GM12878 (cell line): ENCODE results near the gene IER5. TPM values are rescaled to one million over a fixed set of nuclear protein-coding genes. Genes with fewer than 3 reads are reported as not detected.

Experiments
- ATAC-seq: fragments of 200-7000 bp; cut with Tn5 transposase; 3 replicates; pipeline ENCODE4 v1.9.1; 2020; ENCODE audit warnings: mild to moderate bottlenecking, moderate library complexity
- BruUV-seq: library from RNA; stranded (reverse); fragments of 400-500 nt; replicated peaks from 2 replicates; lab custom pipeline; 2021; lab: Mats Ljungman, UMichigan
- CTCF ChIA-PET: fragments of 300-600 bp; sonication (Branson Sonifier 250); formaldehyde crosslinking; extraction: SDS; loops from one replicate; lab custom pipeline; 2021; ENCODE audit warnings: inconsistent platforms; lab: Yijun Ruan, JAX
- POLR2A ChIA-PET: fragments of 350-600 bp; formaldehyde crosslinking; extraction: SDS; loops from one replicate; lab custom pipeline; 2021; ENCODE audit warnings: inconsistent platforms; lab: Charles Lee
- RAD21 ChIA-PET: fragments of 300-600 bp; sonication (Branson Sonifier 250); formaldehyde crosslinking; loops from one replicate; lab custom pipeline; 2023; ENCODE audit warnings: antibody characterized with exemption; ENCODE audit not compliant: unreplicated experiment; lab: Charles Lee
- SMC1A ChIA-PET: fragments of 300-600 bp; sonication (Branson Sonifier 250); formaldehyde crosslinking; loops from one replicate; lab custom pipeline; 2023; ENCODE audit not compliant: unreplicated experiment, uncharacterized antibody; lab: Charles Lee
- DNase-seq: peaks from one replicate; pipeline ENCODE4 v3.0.0-alpha.2; 2011; ENCODE audit warnings: low read depth, low spot score
- FAIRE-seq: peaks from 3 replicates; lab custom pipeline; 2011; peaks lifted over from hg19 to GRCh38; lab: Jason Lieb, UNC
- H2AFZ ChIP-seq: 2 replicates; pipeline ENCODE4 v1.6.0; 2011; ENCODE audit warnings: low read depth, low read length, control low read depth; ENCODE audit not compliant: control insufficient read depth
- H3K27ac ChIP-seq: 2 replicates; pipeline ENCODE4 v1.5.1; 2011; ENCODE audit warnings: control low read depth; ENCODE audit not compliant: control insufficient read depth, insufficient read depth
- H3K27me3 ChIP-seq, 2 experiments: replicated peaks in 1 of 2; 2 replicates each; pipeline versions ENCODE4 v1.6.0 to v1.6.1; 2011; ENCODE audit warnings: low read length in 1 of 2; ENCODE audit not compliant: control insufficient read depth in 2 of 2, insufficient read depth in 2 of 2
- H3K36me3 ChIP-seq, 2 experiments: 2 replicates each; pipeline ENCODE4 v1.5.1; 2011; ENCODE audit warnings: low read length in 1 of 2; ENCODE audit not compliant: control insufficient read depth in 2 of 2, insufficient read depth in 2 of 2
- H3K4me1 ChIP-seq: 2 replicates; pipeline ENCODE4 v1.6.1; 2011; ENCODE audit warnings: mild to moderate bottlenecking, low read length, moderate library complexity, mixed read lengths; ENCODE audit not compliant: control insufficient read depth, insufficient read depth
- H3K4me2 ChIP-seq: 2 replicates; pipeline ENCODE4 v1.6.0; 2011; ENCODE audit warnings: control low read depth; ENCODE audit not compliant: control insufficient read depth, insufficient read depth
- H3K4me3 ChIP-seq: fragments of 200-600 bp; sonication (generic); 2 replicates; pipeline ENCODE4 v1.5.1; 2016
- H3K79me2 ChIP-seq: 2 replicates; pipeline ENCODE4 v1.6.0; 2011; ENCODE audit warnings: low read length; ENCODE audit not compliant: control insufficient read depth, insufficient read depth
- H3K9ac ChIP-seq: 2 replicates; pipeline ENCODE4 v1.8.0; 2011; ENCODE audit warnings: low read length, control low read depth, mixed read lengths; ENCODE audit not compliant: control insufficient read depth, insufficient read depth
- H3K9me3 ChIP-seq: replicated peaks from 3 replicates; pipeline ENCODE4 v1.5.1; 2011; ENCODE audit warnings: mild to moderate bottlenecking, low read length; ENCODE audit not compliant: control insufficient read depth, insufficient read depth
- H4K20me1 ChIP-seq: 2 replicates; pipeline ENCODE4 v1.6.0; 2011; ENCODE audit not compliant: control insufficient read depth, insufficient read depth
- BRCA1 ChIP-seq: IDR thresholded peaks from 2 replicates; pipeline ENCODE4 v1.6.1; 2011; ENCODE audit warnings: low read depth, low read length, improper control_type of control experiment
- CBX5 ChIP-seq: sonication (generic); IDR thresholded peaks from 2 replicates; pipeline ENCODE4 v1.6.1; 2016; ENCODE audit warnings: low read depth, moderate library complexity, mild to moderate bottlenecking, inconsistent platforms
- IKZF1 ChIP-seq: fragments of 450-650 bp; conservative IDR thresholded peaks from 2 replicates; pipeline ENCODE4 v1.6.1; 2017; ENCODE audit warnings: antibody characterized with exemption, mild to moderate bottlenecking
- RELA ChIP-seq: fragments of 450-650 bp; IDR thresholded peaks from 2 replicates; pipeline ENCODE4 v1.8.0; 2014; ENCODE audit warnings: borderline replicate concordance; ENCODE audit not compliant: partially characterized antibody
- SREBF2 ChIP-seq: IDR thresholded peaks from 2 replicates; pipeline ENCODE4 v1.6.1; 2012; ENCODE audit warnings: mild to moderate bottlenecking, low read length
- STAT1 ChIP-seq: fragments of 450-650 bp; conservative IDR thresholded peaks from 2 replicates; pipeline ENCODE4 v1.6.1; 2014; ENCODE audit warnings: antibody characterized with exemption, mild to moderate bottlenecking
- ZZZ3 ChIP-seq: IDR thresholded peaks from 2 replicates; pipeline ENCODE4 v1.6.1; 2011; ENCODE audit warnings: low read depth; ENCODE audit not compliant: control insufficient read depth, insufficient read length
- WGBS: methylation state at CpG from one replicate; pipeline ENCODE4 v1.1.6; 2016; ENCODE audit warnings: low lambda C conversion rate; ENCODE audit not compliant: insufficient replicate concordance, insufficient coverage; ENCODE audit errors: missing lambda C conversion rate; 5-methylcytosine and 5-hydroxymethylcytosine counted together
- in situ Hi-C: fragments of 300-500 bp; cut with MboI; formaldehyde crosslinking; loops from 9 replicates; pipeline ENCODE4 v1.14.3; 2018; ENCODE audit warnings: mixed read lengths
- intact Hi-C: fragments of 100-400 bp; cut with micrococcal nuclease; formaldehyde crosslinking; loops from one replicate; pipeline ENCODE4 v1.14.2; 2022; ENCODE audit not compliant: unreplicated experiment
- polyA plus RNA-seq, 11 experiments: library from polyadenylated mRNA; depleted of rRNA in 4 of 11; unstranded in 6 of 11; stranded (reverse) in 5 of 11; fragments of >200 nt; fragmentation: Nextera tagmentation in 4 of 11; fragmentation: Illumina TruSeq in 1 of 11; extraction: Ambion mirVana in 4 of 11; extraction: Trizol in 1 of 11; gene quantifications; 1 replicate in 1 of 11; 2 replicates in 10 of 11; pipeline versions ENCODE4 v1.2.1 to v1.2.3, GENCODE V29; 2011 to 2016; ENCODE audit warnings: inconsistent platforms in 2 of 11, missing spikeins in 2 of 11, low read depth in 1 of 11
- total RNA-seq, 4 experiments: library from RNA; depleted of rRNA in 3 of 4; stranded (reverse); fragments of >200 nt in 3 of 4; fragmentation: Illumina TruSeq in 1 of 4; extraction: Trizol in 1 of 4; gene quantifications; 2 replicates each; pipeline versions ENCODE4 v1.2.1 to v1.2.3, GENCODE V29; 2013 to 2021
- TF ChIP-seq, protein P1 (sequence below): fragments of 150-350 bp; IDR thresholded peaks from 2 replicates; pipeline ENCODE4 v1.6.1; 2014; ENCODE audit warnings: mild to moderate bottlenecking, low read depth, low read length

IER5 gene
- total and polyA plus RNA-seq, 10 of the 15 experiments (the other 5 are each of a cell fraction or from before 2014, with no cell fraction given), result 4.3 to 75.2 (median 30.5) TPM

DNA sequence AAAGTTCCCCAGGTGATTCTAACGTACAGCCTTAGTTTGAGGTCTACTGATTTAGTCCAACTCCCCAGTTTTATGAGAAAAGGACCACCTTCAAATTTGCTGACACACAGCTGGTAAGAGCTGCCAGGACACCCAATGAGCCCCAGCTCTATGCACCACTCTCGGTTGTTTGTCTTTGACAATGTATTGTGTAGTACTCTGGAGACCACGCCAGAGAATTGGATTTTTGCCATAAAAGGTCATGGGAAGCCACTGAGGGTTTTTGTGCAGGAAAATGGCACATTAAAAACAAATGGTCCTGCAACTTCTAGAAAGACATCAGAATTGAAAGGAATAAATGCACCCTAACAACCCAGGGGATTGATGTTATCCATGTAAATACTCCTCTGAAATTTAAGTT, 7.1 kb upstream of the IER5 start:
- TF ChIP-seq, protein P1, sequence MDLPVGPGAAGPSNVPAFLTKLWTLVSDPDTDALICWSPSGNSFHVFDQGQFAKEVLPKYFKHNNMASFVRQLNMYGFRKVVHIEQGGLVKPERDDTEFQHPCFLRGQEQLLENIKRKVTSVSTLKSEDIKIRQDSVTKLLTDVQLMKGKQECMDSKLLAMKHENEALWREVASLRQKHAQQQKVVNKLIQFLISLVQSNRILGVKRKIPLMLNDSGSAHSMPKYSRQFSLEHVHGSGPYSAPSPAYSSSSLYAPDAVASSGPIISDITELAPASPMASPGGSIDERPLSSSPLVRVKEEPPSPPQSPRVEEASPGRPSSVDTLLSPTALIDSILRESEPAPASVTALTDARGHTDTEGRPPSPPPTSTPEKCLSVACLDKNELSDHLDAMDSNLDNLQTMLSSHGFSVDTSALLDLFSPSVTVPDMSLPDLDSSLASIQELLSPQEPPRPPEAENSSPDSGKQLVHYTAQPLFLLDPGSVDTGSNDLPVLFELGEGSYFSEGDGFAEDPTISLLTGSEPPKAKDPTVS, result no peak
- TF ChIP-seq RELA (no peak), BRCA1 (no peak), STAT1 (no peak), ZZZ3 (no peak), SREBF2 (no peak), CBX5 (no peak), IKZF1 (no peak)
- no peak for FAIRE-seq

More for the DNA sequence above, 7.1 kb upstream of the IER5 start:
- H3K27ac ChIP-seq, result no peak overlapping the region
- H3K4me2 ChIP-seq, result no peak overlapping the region
- H3K79me2 ChIP-seq, result no peaks in the 10 kb centered on the region
- no peak overlapping the region for H2AFZ ChIP-seq
- intact Hi-C loops (loop anchor here (10.0 kb wide), 1 partner anchor 853 kb away; no protein-coding TSS in a partner anchor), in situ Hi-C loops (no loop called here)
- H3K27me3 ChIP-seq, result no peaks in the 10 kb centered on the region
- no peaks in the 10 kb centered on the region for H3K36me3 ChIP-seq
- DNase-seq (no peak), ATAC-seq (no peak)
- H3K4me1 ChIP-seq, result peaks cover 38% of the 10 kb centered on the region
- ChIA-PET CTCF (interaction anchor here (0.8 to 3.0 kb wide), 10 partner anchors 11 to 200 kb away, joined by 3 to 49 read pairs (median 3); no protein-coding TSS in a partner anchor), RAD21 (interaction anchor here (1.1 to 7.1 kb wide), 6 partner anchors 9 to 200 kb away, joined by 3 to 61 read pairs (median 23); no protein-coding TSS in a partner anchor), POLR2A (interaction anchor here (0.9 to 1.7 kb wide), 3 partner anchors 18 to 71 kb away, joined by 3 to 5 read pairs (median 3); no protein-coding TSS in a partner anchor), SMC1A (interaction anchor here (1.0 to 7.7 kb wide), 10 partner anchors 9 to 200 kb away, joined by 3 to 103 read pairs (median 8); partner anchors contain the start of gene MR1)
- H3K9ac ChIP-seq, result no peak overlapping the region
- H3K9me3 ChIP-seq, result no peaks in the 10 kb centered on the region
- 91% methylated on average over 3 of the region's 3 CpGs for WGBS
- BruUV-seq, result no TSS peak
- H4K20me1 ChIP-seq, result no peaks in the 10 kb centered on the region
- no peak overlapping the region for H3K4me3 ChIP-seq
